H1 (cell line): ENCODE measurements around the gene TK1. TPM values are rescaled to one million over a fixed set of nuclear protein-coding genes. Genes with fewer than 3 reads are reported as not detected.

ENCODE experiments used
- CTCF ChIA-PET: fragments of 300-600 bp; sonication (Branson Sonifier 250); formaldehyde crosslinking; loops from one replicate; lab custom pipeline; 2021; ENCODE audit not compliant: partially characterized antibody; lab: Charles Lee
- POLR2A ChIA-PET: fragments of 300-600 bp; sonication (Branson Sonifier 250); formaldehyde crosslinking; loops from one replicate; lab custom pipeline; 2021; ENCODE audit warnings: inconsistent platforms; ENCODE audit not compliant: partially characterized antibody; lab: Charles Lee
- DNase-seq, 2 experiments: peaks; one replicate each; pipeline versions ENCODE4 v3.0.0 to v3.0.0-alpha.2; 2010 to 2022; ENCODE audit warnings: low spot score in 2 of 2, low read depth in 1 of 2, mixed read lengths in 1 of 2
- FAIRE-seq: peaks from 2 replicates; lab custom pipeline; 2011; peaks lifted over from hg19 to GRCh38; lab: Jason Lieb, UNC
- H2AFZ ChIP-seq: 2 replicates; pipeline ENCODE4 v1.8.1; 2012; ENCODE audit warnings: low read length, inconsistent platforms
- H2AK5ac ChIP-seq: 2 replicates; pipeline ENCODE4 v1.6.1; 2013; ENCODE audit warnings: low read depth, low read length
- H2BK120ac ChIP-seq: replicated peaks from 2 replicates; pipeline ENCODE3; 2013; ENCODE audit warnings: low read depth, low read length, inconsistent platforms
- H2BK12ac ChIP-seq: 2 replicates; pipeline ENCODE4 v1.6.1; 2013; ENCODE audit warnings: low read depth, low read length
- H2BK15ac ChIP-seq: 2 replicates; pipeline ENCODE4 v1.6.1; 2013; ENCODE audit warnings: low read length
- H2BK20ac ChIP-seq: 2 replicates; pipeline ENCODE4 v1.6.1; 2013; ENCODE audit warnings: low read length
- H2BK5ac ChIP-seq: 2 replicates; pipeline ENCODE4 v1.6.1; 2013; ENCODE audit warnings: low read depth, low read length
- H3K14ac ChIP-seq: 2 replicates; pipeline ENCODE4 v1.6.1; 2013; ENCODE audit warnings: inconsistent platforms; ENCODE audit not compliant: insufficient read length
- H3K18ac ChIP-seq: 2 replicates; pipeline ENCODE4 v1.6.1; 2013; ENCODE audit warnings: low read length; ENCODE audit errors: extremely low read depth
- H3K23ac ChIP-seq: 2 replicates; pipeline ENCODE4 v1.6.1; 2013; ENCODE audit warnings: inconsistent platforms; ENCODE audit not compliant: insufficient read length
- H3K23me2 ChIP-seq: 2 replicates; pipeline ENCODE4 v1.6.1; 2013; ENCODE audit warnings: low read depth, low read length
- H3K27ac ChIP-seq: 2 replicates; pipeline ENCODE4 v1.6.1; 2011; ENCODE audit warnings: low read depth, low read length, inconsistent platforms
- H3K27me3 ChIP-seq, 4 experiments: replicated peaks in 1 of 4; 1 replicate in 1 of 4; 2 replicates in 3 of 4; pipeline versions ENCODE4 v1.6.1 to v1.8.1; 2011 to 2013; ENCODE audit warnings: low read length in 3 of 4, mild to moderate bottlenecking in 3 of 4, inconsistent platforms in 2 of 4, mixed read lengths in 2 of 4, moderate library complexity in 1 of 4; ENCODE audit not compliant: control insufficient read depth in 3 of 4, insufficient read depth in 3 of 4; ENCODE audit errors: extremely low read depth in 1 of 4
- H3K36me3 ChIP-seq, 4 experiments: 2 replicates each; pipeline versions ENCODE4 v1.6.1 to v1.8.1; 2011 to 2013; ENCODE audit warnings: mild to moderate bottlenecking in 4 of 4, low read length in 3 of 4, moderate library complexity in 2 of 4, control low read depth in 1 of 4, inconsistent platforms in 1 of 4; ENCODE audit not compliant: insufficient read depth in 4 of 4, control insufficient read depth in 2 of 4
- H3K4ac ChIP-seq: replicated peaks from 2 replicates; pipeline ENCODE3; 2013; ENCODE audit warnings: low read length, low read depth, mixed read lengths, inconsistent platforms; ENCODE audit not compliant: insufficient read length
- H3K4me1 ChIP-seq, 4 experiments: replicated peaks in 1 of 4; 1 replicate in 1 of 4; 2 replicates in 3 of 4; pipeline versions ENCODE4 v1.6.1 to v1.8.1; 2011 to 2013; ENCODE audit warnings: low read length in 3 of 4, inconsistent platforms in 2 of 4, mixed read lengths in 1 of 4; ENCODE audit not compliant: insufficient read depth in 4 of 4, control insufficient read depth in 3 of 4
- H3K4me2 ChIP-seq, 2 experiments: 2 replicates each; pipeline versions ENCODE4 v1.6.1 to v1.8.1; 2011 to 2013; ENCODE audit warnings: low read depth in 2 of 2, low read length in 2 of 2, control low read depth in 1 of 2, inconsistent platforms in 1 of 2, mild to moderate bottlenecking in 1 of 2; ENCODE audit not compliant: insufficient read depth in 1 of 2
- H3K4me3 ChIP-seq, 4 experiments: fragments of 200-600, 300-600 bp in 1 of 4; sonication (generic), shearing (Covaris generic), sonication (Bioruptor Twin) in 1 of 4; 2 replicates each; pipeline versions ENCODE4 v1.5.1 to v1.8.1; 2011 to 2016; ENCODE audit warnings: low read length in 4 of 4, low read depth in 3 of 4, control low read depth in 2 of 4, inconsistent platforms in 2 of 4, mild to moderate bottlenecking in 2 of 4, mixed read lengths in 1 of 4, moderate library complexity in 1 of 4; ENCODE audit not compliant: insufficient read depth in 2 of 4; ENCODE audit errors: extremely low read depth in 1 of 4
- H3K56ac ChIP-seq: replicated peaks from 2 replicates; pipeline ENCODE3; 2013; ENCODE audit warnings: low read depth, mild to moderate bottlenecking, mixed read lengths, low read length, inconsistent platforms; ENCODE audit not compliant: insufficient read length
- H3K79me1 ChIP-seq: 2 replicates; pipeline ENCODE4 v1.6.1; 2013; ENCODE audit warnings: low read depth, low read length, control low read depth
- H3K79me2 ChIP-seq, 2 experiments: 2 replicates each; pipeline versions ENCODE4 v1.6.1 to v1.8.1; 2012 to 2013; ENCODE audit warnings: low read length in 2 of 2, mild to moderate bottlenecking in 2 of 2, inconsistent platforms in 1 of 2; ENCODE audit not compliant: insufficient read depth in 2 of 2, control insufficient read depth in 1 of 2
- H3K9ac ChIP-seq, 4 experiments: replicated peaks in 1 of 4; 1 replicate in 1 of 4; 2 replicates in 3 of 4; pipeline versions ENCODE4 v1.6.1 to v1.8.1; 2011 to 2013; ENCODE audit warnings: low read depth in 3 of 4, low read length in 3 of 4, control low read depth in 2 of 4, mild to moderate bottlenecking in 2 of 4, moderate library complexity in 2 of 4, inconsistent platforms in 1 of 4; ENCODE audit errors: extremely low read depth in 1 of 4
- H3K9me3 ChIP-seq, 2 experiments: 2 replicates each; pipeline versions ENCODE4 v1.6.1 to v1.8.1; 2012 to 2013; ENCODE audit warnings: mild to moderate bottlenecking in 2 of 2, moderate library complexity in 2 of 2, control low read depth in 1 of 2, inconsistent platforms in 1 of 2, low read depth in 1 of 2, low read length in 1 of 2, mixed read lengths in 1 of 2; ENCODE audit not compliant: insufficient read depth in 2 of 2
- H4K20me1 ChIP-seq, 2 experiments: replicated peaks in 1 of 2; 2 replicates each; pipeline versions ENCODE3 to v1.8.1; 2011 to 2013; ENCODE audit warnings: inconsistent platforms in 2 of 2, low read length in 2 of 2, mild to moderate bottlenecking in 1 of 2; ENCODE audit not compliant: insufficient read depth in 2 of 2, control insufficient read depth in 1 of 2
- H4K5ac ChIP-seq: 2 replicates; pipeline ENCODE4 v1.6.1; 2013; ENCODE audit warnings: low read length, low read depth, mixed read lengths, inconsistent platforms; ENCODE audit not compliant: insufficient read length
- H4K8ac ChIP-seq: 2 replicates; pipeline ENCODE4 v1.8.0; 2013; ENCODE audit warnings: mild to moderate bottlenecking, moderate library complexity, low read length, inconsistent platforms; ENCODE audit not compliant: insufficient read depth; ENCODE audit errors: extremely low read depth
- H4K91ac ChIP-seq: replicated peaks from 2 replicates; pipeline ENCODE3; 2013; ENCODE audit warnings: low read length, mixed read lengths, inconsistent platforms; ENCODE audit not compliant: insufficient read length
- ATF2 ChIP-seq: IDR thresholded peaks from 2 replicates; pipeline ENCODE4 v1.6.1; 2012; ENCODE audit warnings: low read length, inconsistent platforms
- CREB1 ChIP-seq: IDR thresholded peaks from 2 replicates; pipeline ENCODE4 v1.6.1; 2012; ENCODE audit warnings: inconsistent platforms
- KDM4A ChIP-seq: IDR thresholded peaks from one replicate; pipeline ENCODE4 v1.7.1; 2012; ENCODE audit warnings: low read depth, mild to moderate bottlenecking, moderate library complexity, low read length, inconsistent platforms; ENCODE audit not compliant: severe bottlenecking
- NANOG ChIP-seq: IDR thresholded peaks from 2 replicates; pipeline ENCODE4 v1.6.1; 2011; ENCODE audit warnings: low read length, low read depth, mild to moderate bottlenecking, inconsistent platforms; ENCODE audit not compliant: insufficient read depth, poor library complexity, severe bottlenecking
- RBBP5 ChIP-seq: IDR thresholded peaks from 2 replicates; pipeline ENCODE4 v1.7.1; 2012; ENCODE audit warnings: low read depth, mild to moderate bottlenecking, inconsistent platforms, low read length, moderate library complexity, borderline replicate concordance
- RFX5 ChIP-seq: IDR thresholded peaks from 2 replicates; pipeline ENCODE4 v1.6.1; 2011; ENCODE audit warnings: low read depth, low read length, improper control_type of control experiment, borderline replicate concordance
- RNF2 ChIP-seq: fragments of 200-900, 300-1000 bp; sonication (generic); IDR thresholded peaks from 2 replicates; pipeline ENCODE4 v1.7.1; 2016; ENCODE audit warnings: borderline replicate concordance, low read depth, mild to moderate bottlenecking, antibody characterized with exemption, low read length; ENCODE audit not compliant: poor library complexity, severe bottlenecking; ENCODE audit errors: missing control alignments
- SIN3A ChIP-seq, 2 experiments: IDR thresholded peaks in 1 of 2; conservative IDR thresholded peaks in 1 of 2; 2 replicates each; pipeline ENCODE4 v1.6.1; 2011 to 2012; ENCODE audit warnings: low read length in 2 of 2, improper control_type of control experiment in 1 of 2, low read depth in 1 of 2, mild to moderate bottlenecking in 1 of 2
- WGBS, 2 experiments: shearing (Covaris generic) in 1 of 2; methylation state at CpG; one replicate each; pipeline versions ENCODE4 v1.1.6 to v1.1.7; 2013 to 2015; ENCODE audit warnings: low lambda C conversion rate in 2 of 2, mixed read lengths in 2 of 2, inconsistent platforms in 1 of 2, low coverage in 1 of 2, missing lambda C conversion rate in 1 of 2; ENCODE audit not compliant: insufficient replicate concordance in 2 of 2, insufficient coverage in 1 of 2, insufficient read length in 1 of 2; ENCODE audit errors: extremely low coverage in 1 of 2, missing lambda C conversion rate in 1 of 2; 5-methylcytosine and 5-hydroxymethylcytosine counted together
- polyA plus RNA-seq, 7 experiments: library from polyadenylated mRNA; depleted of rRNA in 3 of 7; stranded (reverse) in 5 of 7; unstranded in 2 of 7; fragments of >200 nt in 5 of 7; fragments of 200-250 nt in 2 of 7; gene quantifications; 1 replicate in 5 of 7; 2 replicates in 1 of 7; 4 replicates in 1 of 7; pipeline versions ENCODE4 v1.2.1 to v1.2.3, GENCODE V29; 2011 to 2013; ENCODE audit warnings: missing spikeins in 2 of 7, mixed read lengths in 2 of 7
- total RNA-seq: library from RNA; stranded (reverse); fragmentation: NEBNext Ultra II Directional; extraction: Animal tissue kit (Norgen Biotek cat#: 25700); gene quantifications from 2 replicates; pipeline ENCODE4 v1.2.1, GENCODE V29; 2021

TK1 gene
- total and polyA plus RNA-seq, 2 of the 8 experiments (the other 6 are each of a cell fraction or from before 2014, with no cell fraction given) = 66.9 to 147 TPM

- no peak overlapping the region for H3K4me2 ChIP-seq
- TF ChIP-seq NANOG (no peak), RBBP5 (no peak), RFX5 (no peak), KDM4A (no peak), CREB1 (no peak), SIN3A (conservative IDR thresholded peaks at IDR 0.05 in 1 of 2, IDR thresholded peaks at IDR 0.05 in 1 of 2; ENCODE audit: low read depth in 1 of 2, low read length in 2 of 2) (no peak), ATF2 (no peak), RNF2 (no peak)
These were observed 40.1 kb upstream of the TK1 start for GRCh38 chr17:78226759-78227454.

More at GRCh38 chr17:78226759-78227454, 40.1 kb upstream of the TK1 start:
- Histone ChIP-seq H4K91ac (no peak overlapping the region), H3K79me1 (no peaks in the 10 kb centered on the region), H2AFZ (no peak overlapping the region), H2AK5ac (no peak overlapping the region), H3K79me2 (no peaks in the 10 kb centered on the region), H3K9ac (no peak overlapping the region), H4K8ac (peak overlapping the region; percentile 18; the same call in 1 of the 2 replicates), H3K56ac (no peak overlapping the region), H2BK5ac (no peak overlapping the region), H3K14ac (no peak overlapping the region), H3K27ac (no peak overlapping the region), H2BK120ac (no peak overlapping the region), H4K5ac (no peak overlapping the region), H3K4me3 (no peak overlapping the region), H2BK20ac (no peak overlapping the region; the same call in 1 of the 2 replicates), H3K27me3 (peaks cover 0 to 15% (median 12%) of the 10 kb centered on the region in 4 experiments; a peak in 6 of 7 replicates), H3K4me1 (peaks cover 0 to 6% (median 5%) of the 10 kb centered on the region in 4 experiments; a peak in 5 of 7 replicates), H2BK15ac (no peak overlapping the region), H3K18ac (no peak overlapping the region), H3K36me3 (peaks cover 13 to 24% (median 19%) of the 10 kb centered on the region in 4 experiments), H4K20me1 (peaks cover 0 to 1% of the 10 kb centered on the region in 2 experiments), H2BK12ac (no peak overlapping the region), H3K9me3 (no peaks in the 10 kb centered on the region), H3K23ac (no peak overlapping the region), H3K4ac (no peak overlapping the region), H3K23me2 (peaks cover under 1% of the 10 kb centered on the region; the same call in 1 of the 2 replicates)
- DNase-seq (no peak), FAIRE-seq (no peak)
- CTCF ChIA-PET = interaction anchor here (0.7 to 3.3 kb wide), 10 partner anchors 10 to 209 kb away, joined by 3 to 27 read pairs (median 3); partner anchors contain the start of genes AFMID and TK1
- WGBS, 2 experiments = 85% methylated on average over 20 of the region's 20 CpGs; no CpG with 5 or more reads in 1 of the 2 experiments
- POLR2A ChIA-PET = interaction anchor here (1.2 to 4.1 kb wide), 11 partner anchors 9 to 202 kb away, joined by 3 to 19 read pairs (median 5); partner anchors contain the start of genes AFMID and TK1
